WERI-Rb-1 (cell line): ENCODE data around the gene IRF3.

ENCODE experiments used
- DNase-seq: peaks from one replicate; pipeline ENCODE4 v3.0.0-alpha.2; 2020
- H3K27ac ChIP-seq: fragments of 250-450 bp; sonication (Bioruptor Pico); 2 replicates; pipeline ENCODE4 v1.5.1; 2020; ENCODE audit warnings: mild to moderate bottlenecking, moderate library complexity
- H3K27me3 ChIP-seq: fragments of 250-450 bp; sonication (Bioruptor Pico); 2 replicates; pipeline ENCODE4 v1.5.1; 2021; ENCODE audit warnings: mild to moderate bottlenecking, low read depth, moderate library complexity; ENCODE audit not compliant: insufficient read depth, severe bottlenecking
- H3K36me3 ChIP-seq: fragments of 250-450 bp; sonication (Bioruptor Pico); 2 replicates; pipeline ENCODE4 v1.5.1; 2020; ENCODE audit warnings: mild to moderate bottlenecking, moderate library complexity
- H3K4me3 ChIP-seq: 2 replicates; pipeline ENCODE4 v1.5.1; 2011; ENCODE audit warnings: low read depth, mild to moderate bottlenecking, control low read depth, low read length
- H3K9me3 ChIP-seq: fragments of 250-450 bp; sonication (Bioruptor Pico); 2 replicates; pipeline ENCODE4 v1.5.1; 2021; ENCODE audit warnings: mild to moderate bottlenecking, moderate library complexity; ENCODE audit not compliant: severe bottlenecking
- CTCF ChIP-seq: IDR thresholded peaks from 2 replicates; pipeline ENCODE4 v1.5.1; 2011; ENCODE audit warnings: low read depth, mild to moderate bottlenecking, control low read depth, inconsistent platforms, low read length

IRF3 gene

GRCh38 chr19:49615861-49616260, 49.8 kb downstream of the IRF3 start:
- TF ChIP-seq CTCF: no peak
- Histone ChIP-seq H3K27ac (no peak overlapping the region), H3K36me3 (peaks cover 68% of the 10 kb centered on the region), H3K4me3 (no peak overlapping the region), H3K9me3 (no peaks in the 10 kb centered on the region), H3K27me3 (no peaks in the 10 kb centered on the region)
- DNase-seq: no peak

- no peak for DNase-seq
- TF ChIP-seq CTCF: no peak
- peak overlapping the region; percentile 2 for H3K27ac ChIP-seq
- no peak overlapping the region for H3K4me3 ChIP-seq
- peaks cover 73% of the 10 kb centered on the region for H3K36me3 ChIP-seq
- no peaks in the 10 kb centered on the region for H3K27me3 ChIP-seq
- no peaks in the 10 kb centered on the region for H3K9me3 ChIP-seq
Measured at GRCh38 chr19:49614096-49614833, 51.4 kb downstream of the IRF3 start.

- Histone ChIP-seq H3K9me3 (no peaks in the 10 kb centered on the region), H3K4me3 (no peak overlapping the region), H3K27me3 (no peaks in the 10 kb centered on the region), H3K36me3 (peaks cover 75% of the 10 kb centered on the region), H3K27ac (no peak overlapping the region)
- TF ChIP-seq CTCF: no peak
- DNase-seq: no peak
Measured at GRCh38 chr19:49613374-49613773, 52.3 kb downstream of the IRF3 start.
